Vein endothelial cell (primary cell): ENCODE measurements around the gene ABCG5. TPM values are rescaled to one million over a fixed set of nuclear protein-coding genes. Genes with fewer than 3 reads are reported as not detected.

Experiments used
- small RNA-seq: library from RNA; depleted of rRNA; stranded (forward); fragments of <200 nt; gene quantifications from one replicate; pipeline ENCODE3, GENCODE V24; 2012
- total RNA-seq: library from RNA; depleted of rRNA; stranded (reverse); fragments of >200 nt; gene quantifications from 2 replicates; pipeline ENCODE4 v1.2.3, GENCODE V29; 2012

Gene ABCG5
- total RNA-seq, result not detected in 2 replicates

DNA sequence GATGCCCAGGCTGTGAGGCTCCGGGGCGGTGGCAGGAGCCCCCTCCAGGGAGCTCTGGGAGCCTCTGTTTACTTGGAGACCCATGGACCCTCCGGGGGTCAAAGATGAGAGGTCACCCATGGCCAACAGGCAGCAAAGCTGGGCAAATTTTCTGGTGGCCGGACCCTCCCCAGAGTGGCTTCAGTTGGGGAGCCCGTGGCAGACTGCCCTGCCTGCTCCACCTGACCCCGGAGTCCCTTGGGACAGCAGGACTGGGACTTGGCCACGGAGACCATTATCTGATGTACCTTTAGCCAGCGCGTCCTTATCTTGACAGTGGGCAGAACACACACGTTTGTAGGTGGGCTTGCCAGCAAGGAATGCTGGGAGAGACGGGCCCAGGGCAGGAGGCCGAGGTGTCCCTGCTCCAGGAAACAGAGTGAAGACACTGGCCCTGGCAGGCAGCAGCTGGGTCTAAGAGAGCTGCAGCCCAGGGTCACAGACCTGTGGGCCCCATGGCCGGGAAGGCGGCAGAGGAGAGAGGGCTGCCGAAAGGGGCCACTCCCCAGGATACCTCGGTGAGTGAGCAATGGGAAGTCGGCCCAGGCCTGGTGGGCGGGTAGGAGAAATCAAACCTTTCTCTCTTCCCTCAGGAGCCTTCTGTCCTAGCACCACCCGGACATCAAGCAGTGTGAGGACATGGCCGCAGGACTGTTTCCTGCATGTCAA lies at the start of gene ABCG5, which contains the start of gene ABCG8:
Gene ABCG5, minus strand, starts transcription at position 280 of the 708 bp plus-strand sequence. Its CDS starts 160 bp downstream, at position 120.
Gene ABCG8, plus strand, starts transcription at position 412 of the 708 bp plus-strand sequence. Its CDS starts 83 bp downstream, at position 495.

DNA sequence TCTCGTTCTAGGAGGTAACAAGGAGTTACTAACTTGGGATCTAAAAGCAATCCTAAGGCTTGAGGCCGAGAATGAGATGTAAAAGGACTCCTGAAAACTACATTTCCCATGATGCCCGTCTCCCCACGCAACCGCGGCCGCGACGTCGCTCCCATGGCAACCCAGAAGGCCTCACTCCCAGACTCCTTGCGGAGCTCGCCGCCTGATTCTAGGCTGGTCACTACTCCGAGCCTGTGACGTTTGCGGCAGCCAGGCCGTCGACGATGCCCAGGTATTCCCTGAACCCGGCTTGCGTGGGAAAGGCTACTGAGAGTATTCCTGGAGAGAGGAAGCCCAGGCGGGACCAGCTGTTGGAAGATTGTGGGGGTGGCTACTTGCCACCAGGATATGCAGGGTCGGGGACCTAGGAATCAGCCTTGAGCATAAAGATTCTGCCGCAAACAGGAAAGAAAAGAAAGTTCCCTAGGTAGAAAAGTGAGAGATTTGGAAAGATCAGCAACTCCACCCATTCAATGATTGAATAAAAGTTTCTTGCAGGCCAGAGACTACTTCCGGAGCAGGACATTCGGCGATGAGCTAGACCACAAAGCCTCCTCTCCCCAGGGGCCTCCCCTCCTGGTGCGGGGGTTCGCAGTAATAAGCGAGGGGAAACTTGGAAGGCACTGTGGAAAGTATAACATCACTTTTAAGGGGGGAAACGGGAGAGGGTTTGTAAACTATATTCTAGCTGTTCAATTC lies 64.6 kb downstream of the ABCG5 start, which contains the start of gene DYNC2LI1:
Gene DYNC2LI1, plus strand, starts transcription at position 164 of the 738 bp plus-strand sequence. Its CDS starts 100 bp downstream, at position 264.

Small RNAs within 50 kb of the gene (small RNA-seq; reads per million reads assigned to genes)
- gene RN7SKP66, result not detected

Other genes with a start within 250 kb of the ABCG5 start
- gene THADA, start 242.8 kb downstream of the ABCG5 start, total RNA-seq, result 21.6 and 21.8 TPM in 2 replicates
- 0.33 and 0.57 TPM in 2 replicates for gene PLEKHH2, start 201.6 kb downstream of the ABCG5 start, total RNA-seq
- 0.19 and 0.33 TPM in 2 replicates for gene C1GALT1C1L, start 162.4 kb downstream of the ABCG5 start, total RNA-seq
- 10.6 and 14.4 TPM in 2 replicates for gene DYNC2LI1, start 64.8 kb downstream of the ABCG5 start, total RNA-seq
- gene ABCG8, start 132 bp upstream of the ABCG5 start, total RNA-seq, result not detected in 2 replicates
- 69.9 and 89.5 TPM in 2 replicates for gene LRPPRC, start 157.2 kb upstream of the ABCG5 start, total RNA-seq